Activated CD8-positive, alpha-beta T cell treated with anti-CD3 and anti-CD28 coated beads for 36 hours (primary cell): Measurements from ENCODE around the gene EXOC3L4. TPM values are rescaled to one million over a fixed set of nuclear protein-coding genes. Genes with fewer than 3 reads are reported as not detected.

Experiments
- ATAC-seq: fragments of 200-7000 bp; cut with Tn5 transposase; one replicate; pipeline ENCODE4 v1.10.0; 2021; ENCODE audit warnings: mild to moderate bottlenecking, moderate library complexity
- CTCF ChIA-PET: fragments of 350-600 bp; sonication (Branson Sonifier 250); formaldehyde crosslinking; loops from one replicate; lab custom pipeline; 2021; ENCODE audit warnings: antibody characterized with exemption; lab: Charles Lee
- POLR2A ChIA-PET: fragments of 350-600 bp; sonication (Branson Sonifier 250); formaldehyde crosslinking; loops from one replicate; lab custom pipeline; 2021; ENCODE audit warnings: antibody characterized with exemption; lab: Charles Lee
- DNase-seq: peaks from one replicate; pipeline ENCODE4 v3.0.0-alpha.2; 2020
- H3K27ac Mint-ChIP-seq: one replicate; pipeline ENCODE4 v1.8.0; 2021; ENCODE audit warnings: mild to moderate bottlenecking, mixed read lengths
- H3K27me3 Mint-ChIP-seq: one replicate; pipeline ENCODE4 v1.8.0; 2021; ENCODE audit warnings: mixed read lengths
- H3K36me3 Mint-ChIP-seq: one replicate; pipeline ENCODE4 v1.8.0; 2021; ENCODE audit warnings: low read depth, mixed read lengths
- H3K4me1 Mint-ChIP-seq: one replicate; pipeline ENCODE4 v1.8.0; 2021; ENCODE audit warnings: low read depth, mixed read lengths
- H3K4me3 Mint-ChIP-seq: one replicate; pipeline ENCODE4 v1.8.0; 2021; ENCODE audit warnings: mild to moderate bottlenecking, moderate library complexity, mixed read lengths
- H3K9me3 Mint-ChIP-seq: one replicate; pipeline ENCODE4 v1.8.0; 2021; ENCODE audit warnings: mixed read lengths
- intact Hi-C: fragments of 100-400 bp; cut with micrococcal nuclease; formaldehyde crosslinking; loops from one replicate; pipeline ENCODE4 v1.10.0; 2022
- total RNA-seq, 2 experiments: library from RNA; stranded (reverse); gene quantifications; one replicate each; pipeline ENCODE4 v1.2.3, GENCODE V29; 2021
- TF ChIP-seq, protein P1 (sequence below): fragments of 200-600 bp; IDR thresholded peaks from one replicate; pipeline ENCODE4 v1.8.0; 2022; ENCODE audit warnings: antibody characterized with exemption, mild to moderate bottlenecking

EXOC3L4 gene
- total RNA-seq, 2 experiments from 2014 or later = not detected

DNA sequence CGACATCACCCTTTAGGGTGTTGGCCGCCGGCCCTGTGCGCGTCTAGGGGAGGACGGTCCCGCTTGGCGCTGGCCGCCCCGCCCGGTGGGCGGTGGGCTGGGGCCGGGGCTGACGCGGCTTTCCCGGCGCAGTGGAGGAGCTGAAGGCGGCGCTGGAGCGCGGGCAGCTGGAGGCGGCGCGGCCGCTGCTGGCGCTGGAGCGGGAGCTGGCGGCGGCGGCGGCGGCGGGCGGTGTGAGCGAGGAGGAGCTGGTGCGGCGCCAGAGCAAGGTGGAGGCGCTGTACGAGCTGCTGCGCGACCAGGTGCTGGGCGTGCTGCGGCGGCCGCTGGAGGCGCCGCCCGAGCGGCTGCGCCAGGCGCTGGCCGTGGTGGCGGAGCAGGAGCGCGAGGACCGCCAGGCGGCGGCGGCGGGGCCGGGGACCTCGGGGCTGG is 32.4 kb downstream of the EXOC3L4 start:
- Mint-ChIP-seq H3K36me3 (no peaks in the 10 kb centered on the region), H3K27me3 (peaks cover 16% of the 10 kb centered on the region), H3K27ac (no peak overlapping the region), H3K4me1 (no peaks in the 10 kb centered on the region), H3K4me3 (no peak overlapping the region), H3K9me3 (no peaks in the 10 kb centered on the region)
- ATAC-seq = no peak
- intact Hi-C loops = no loop called here
- ChIA-PET POLR2A (no interaction called here), CTCF (interaction anchor here (0.7 to 1.5 kb wide), 2 partner anchors 14 to 22 kb away, joined by 3 to 6 read pairs; no protein-coding TSS in a partner anchor)
- DNase-seq = no peak
- TF ChIP-seq, protein P1, sequence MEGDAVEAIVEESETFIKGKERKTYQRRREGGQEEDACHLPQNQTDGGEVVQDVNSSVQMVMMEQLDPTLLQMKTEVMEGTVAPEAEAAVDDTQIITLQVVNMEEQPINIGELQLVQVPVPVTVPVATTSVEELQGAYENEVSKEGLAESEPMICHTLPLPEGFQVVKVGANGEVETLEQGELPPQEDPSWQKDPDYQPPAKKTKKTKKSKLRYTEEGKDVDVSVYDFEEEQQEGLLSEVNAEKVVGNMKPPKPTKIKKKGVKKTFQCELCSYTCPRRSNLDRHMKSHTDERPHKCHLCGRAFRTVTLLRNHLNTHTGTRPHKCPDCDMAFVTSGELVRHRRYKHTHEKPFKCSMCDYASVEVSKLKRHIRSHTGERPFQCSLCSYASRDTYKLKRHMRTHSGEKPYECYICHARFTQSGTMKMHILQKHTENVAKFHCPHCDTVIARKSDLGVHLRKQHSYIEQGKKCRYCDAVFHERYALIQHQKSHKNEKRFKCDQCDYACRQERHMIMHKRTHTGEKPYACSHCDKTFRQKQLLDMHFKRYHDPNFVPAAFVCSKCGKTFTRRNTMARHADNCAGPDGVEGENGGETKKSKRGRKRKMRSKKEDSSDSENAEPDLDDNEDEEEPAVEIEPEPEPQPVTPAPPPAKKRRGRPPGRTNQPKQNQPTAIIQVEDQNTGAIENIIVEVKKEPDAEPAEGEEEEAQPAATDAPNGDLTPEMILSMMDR = no peak

DNA sequence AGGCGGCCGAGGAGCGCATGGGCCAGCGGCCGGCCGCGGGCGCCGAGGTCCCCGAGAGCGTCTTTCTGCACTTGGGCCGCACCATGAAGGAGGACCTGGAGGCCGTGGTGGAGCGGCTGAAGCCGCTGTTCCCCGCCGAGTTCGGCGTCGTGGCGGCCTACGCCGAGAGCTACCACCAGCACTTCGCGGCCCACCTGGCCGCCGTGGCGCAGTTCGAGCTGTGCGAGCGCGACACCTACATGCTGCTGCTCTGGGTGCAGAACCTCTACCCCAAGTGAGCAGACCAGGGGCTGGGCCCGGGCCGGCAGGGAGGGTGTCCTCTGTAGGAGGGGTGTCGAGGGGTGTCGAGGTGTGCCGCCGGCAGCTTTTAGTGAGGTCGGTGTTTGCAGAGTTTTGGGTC is 32.8 kb downstream of the EXOC3L4 start:
- ATAC-seq = no peak
- Mint-ChIP-seq H3K4me3 (no peak overlapping the region), H3K27ac (no peak overlapping the region), H3K4me1 (no peaks in the 10 kb centered on the region), H3K9me3 (no peaks in the 10 kb centered on the region), H3K27me3 (peaks cover 12% of the 10 kb centered on the region), H3K36me3 (no peaks in the 10 kb centered on the region)
- ChIA-PET CTCF (interaction anchor here (0.7 to 1.5 kb wide), 2 partner anchors 13 to 22 kb away, joined by 3 to 6 read pairs; no protein-coding TSS in a partner anchor), POLR2A (no interaction called here)
- TF ChIP-seq, protein P1 = no peak
- intact Hi-C loops = no loop called here
- no peak for DNase-seq

- Mint-ChIP-seq H3K36me3 (no peaks in the 10 kb centered on the region), H3K4me3 (no peak overlapping the region), H3K4me1 (no peaks in the 10 kb centered on the region), H3K27me3 (peaks cover 12% of the 10 kb centered on the region), H3K27ac (no peak overlapping the region), H3K9me3 (no peaks in the 10 kb centered on the region)
- no peak for DNase-seq
- CTCF ChIA-PET = interaction anchor here (1.5 kb wide), 1 partner anchor 23 kb away, joined by 6 read pairs; no protein-coding TSS in a partner anchor
- POLR2A ChIA-PET = no interaction called here
- no peak for ATAC-seq
- intact Hi-C loops = no loop called here
- TF ChIP-seq, protein P1 = no peak
Measured at GRCh38 chr14:103127861-103128598, 33.5 kb downstream of the EXOC3L4 start.

GRCh38 chr14:103128631-103129300 is 34.2 kb downstream of the EXOC3L4 start:
- H3K27me3 Mint-ChIP-seq = peaks cover 12% of the 10 kb centered on the region
- intact Hi-C loops = no loop called here
- ATAC-seq (no peak), DNase-seq (no peak)
- ChIA-PET CTCF (interaction anchor here (1.4 kb wide), 1 partner anchor 12 kb away, joined by 6 read pairs; no protein-coding TSS in a partner anchor), POLR2A (no interaction called here)
- TF ChIP-seq, protein P1 = no peak
- H3K9me3 Mint-ChIP-seq = no peaks in the 10 kb centered on the region
- H3K4me3 Mint-ChIP-seq = no peak overlapping the region
- no peaks in the 10 kb centered on the region for H3K36me3 Mint-ChIP-seq
- H3K4me1 Mint-ChIP-seq = no peaks in the 10 kb centered on the region
- H3K27ac Mint-ChIP-seq = no peak overlapping the region
